HG02852 (cell line): ENCODE results near the gene NAT14.
"Not testable (repeated sequence)": the region's sequence is repeated elsewhere in the genome, so short reads cannot be mapped to it uniquely, and the experiment has no call there.

Experiments
- ATAC-seq: cut with Tn5 transposase; IDR thresholded peaks from one replicate; pipeline ENCODE4 v1.9.1; 2021; ENCODE audit warnings: mild to moderate bottlenecking, moderate library complexity; ENCODE audit not compliant: unreplicated experiment

Gene NAT14, protein sequence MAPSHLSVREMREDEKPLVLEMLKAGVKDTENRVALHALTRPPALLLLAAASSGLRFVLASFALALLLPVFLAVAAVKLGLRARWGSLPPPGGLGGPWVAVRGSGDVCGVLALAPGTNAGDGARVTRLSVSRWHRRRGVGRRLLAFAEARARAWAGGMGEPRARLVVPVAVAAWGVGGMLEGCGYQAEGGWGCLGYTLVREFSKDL

DNA sequence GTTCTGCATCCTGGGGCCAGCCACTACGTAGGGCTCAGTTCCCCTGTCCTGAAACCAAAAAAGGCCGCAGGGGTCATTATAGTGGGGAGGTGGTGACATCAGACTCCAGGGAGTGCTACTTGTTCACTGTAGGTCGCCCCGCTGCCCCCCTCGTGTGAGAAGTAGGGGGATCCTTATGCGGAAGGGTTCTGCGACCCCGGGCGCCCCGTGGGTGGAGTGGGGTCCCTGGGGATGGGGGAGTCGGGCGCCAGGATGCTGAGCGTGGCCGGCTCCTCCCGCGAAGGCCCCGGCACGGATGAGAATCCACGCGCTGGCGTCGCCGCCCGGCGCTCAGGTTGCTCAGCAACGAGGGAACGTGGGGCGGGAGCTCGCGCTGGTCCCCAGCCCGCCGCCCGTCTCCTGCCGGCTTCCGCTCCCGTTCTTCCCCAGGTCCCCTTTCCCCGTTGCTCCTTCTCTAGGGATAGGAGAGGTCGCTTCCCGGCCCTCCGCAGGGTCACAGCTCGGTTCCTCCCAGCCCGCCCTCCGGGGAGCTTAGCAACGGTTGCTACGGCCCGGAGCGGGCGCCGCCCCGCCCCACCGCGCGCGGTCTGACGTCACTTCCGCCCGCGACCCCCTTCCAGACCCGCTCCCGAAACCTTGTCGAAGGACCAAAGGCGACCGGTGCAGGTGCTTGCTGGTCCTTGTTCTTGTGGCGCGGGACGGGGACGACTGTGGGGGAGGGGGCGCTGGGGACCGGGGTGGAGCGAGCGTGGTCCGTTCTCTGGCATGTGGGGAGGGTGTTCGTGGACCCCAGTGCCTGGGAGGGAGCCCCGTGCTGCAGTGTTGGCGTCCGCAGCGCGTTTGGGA is at the start of gene NAT14:
NAT14 (plus strand) TSS at position 596 of the 846 bp plus-strand sequence. CDS start 521 bp downstream, outside the sequence.
- ATAC-seq = no peak

DNA sequence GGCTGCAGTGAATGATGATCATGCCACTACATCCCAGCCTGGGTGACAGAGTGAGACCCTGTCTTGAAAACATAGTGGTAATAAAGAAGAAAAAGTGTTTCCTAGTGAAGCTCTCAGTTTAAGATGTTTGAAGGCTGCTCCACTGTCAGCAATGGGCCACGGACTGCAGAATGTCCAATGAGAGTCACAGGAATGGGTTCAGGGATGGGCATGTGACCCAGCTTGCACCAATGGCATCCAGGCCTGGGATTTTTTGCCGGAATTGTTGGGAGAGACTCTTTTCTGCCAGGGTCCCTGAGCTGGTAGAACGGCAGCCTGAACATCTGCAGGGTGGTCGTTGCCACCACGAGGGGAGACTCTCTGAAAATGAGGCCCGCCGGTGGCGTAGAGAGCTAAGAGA is 48.1 kb upstream of the NAT14 start:
- ATAC-seq = no peak

DNA sequence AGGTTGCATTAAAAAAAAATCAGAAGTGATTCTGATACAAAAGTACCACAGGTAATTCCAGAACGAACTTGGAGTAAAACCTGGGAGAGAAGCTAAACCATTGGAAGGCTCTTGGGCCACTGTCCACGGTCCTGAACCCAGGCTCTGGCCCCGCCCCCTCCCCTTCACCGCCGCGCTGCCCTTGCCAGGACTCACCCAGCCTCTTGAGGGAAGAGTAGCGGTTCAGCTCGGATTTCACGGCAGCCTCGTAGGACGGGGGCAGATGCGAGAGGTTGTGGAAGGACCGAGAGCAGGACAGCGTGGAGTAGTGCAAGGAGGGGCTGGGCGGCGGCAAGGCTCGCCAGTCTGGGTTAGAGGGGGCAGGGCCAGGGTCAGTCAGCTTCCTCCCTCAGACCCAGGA is 47.6 kb upstream of the NAT14 start:
- ATAC-seq = no peak

DNA sequence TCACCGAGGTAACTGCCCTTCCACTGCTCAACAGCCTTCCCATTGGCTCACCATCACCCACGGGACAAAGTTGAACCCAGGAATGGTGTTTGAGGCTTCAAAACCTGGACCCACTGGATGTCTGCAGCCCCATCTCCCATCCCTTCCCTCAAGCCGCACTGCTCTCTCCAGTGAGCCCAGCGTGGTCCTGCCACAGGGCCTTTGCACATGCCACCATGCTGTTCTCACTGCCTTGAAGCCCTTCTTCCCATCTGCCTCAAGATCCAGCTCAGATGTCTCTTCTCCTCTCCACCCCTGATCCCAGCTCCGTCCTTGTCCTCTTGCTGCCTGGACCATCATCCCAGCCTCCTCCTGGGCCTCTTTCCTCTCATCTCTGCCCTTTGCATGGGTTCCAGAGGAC is 45.9 kb upstream of the NAT14 start:
- no peak for ATAC-seq

DNA sequence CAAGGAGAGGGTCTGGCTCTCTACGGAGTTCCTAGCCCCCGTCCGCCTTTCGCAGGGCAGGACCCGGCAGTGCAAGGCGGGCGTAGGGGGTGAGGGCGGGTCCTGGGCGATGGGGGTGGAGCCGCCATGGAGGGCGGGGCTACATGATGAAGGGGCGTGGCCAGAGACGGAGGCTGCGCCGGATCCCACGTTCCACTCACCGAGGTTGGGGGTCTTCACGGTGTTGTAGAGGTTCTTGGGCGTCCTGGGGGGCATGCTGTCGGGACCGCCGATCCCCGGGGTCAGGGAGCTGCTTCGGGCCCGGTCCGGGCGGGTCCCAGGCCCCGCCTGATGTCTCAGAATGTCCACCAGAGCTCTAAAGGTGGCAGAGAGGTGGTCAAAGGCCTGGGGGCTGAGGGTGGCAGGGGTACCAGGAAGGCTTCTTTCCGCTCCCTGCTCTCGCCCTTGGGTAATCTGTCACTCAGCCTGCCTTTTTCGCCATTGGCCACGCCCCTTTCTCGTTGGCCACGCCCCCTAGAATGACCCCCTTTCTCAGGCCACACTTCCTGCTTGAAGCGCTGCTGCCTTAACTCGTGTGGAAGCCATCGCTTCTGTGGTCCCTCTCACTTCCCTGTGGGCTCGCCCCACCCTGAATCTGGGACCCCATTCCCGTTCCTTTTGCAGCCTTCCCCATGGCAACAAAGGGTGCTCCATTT is 44.4 kb upstream of the NAT14 start:
- ATAC-seq = no peak

DNA sequence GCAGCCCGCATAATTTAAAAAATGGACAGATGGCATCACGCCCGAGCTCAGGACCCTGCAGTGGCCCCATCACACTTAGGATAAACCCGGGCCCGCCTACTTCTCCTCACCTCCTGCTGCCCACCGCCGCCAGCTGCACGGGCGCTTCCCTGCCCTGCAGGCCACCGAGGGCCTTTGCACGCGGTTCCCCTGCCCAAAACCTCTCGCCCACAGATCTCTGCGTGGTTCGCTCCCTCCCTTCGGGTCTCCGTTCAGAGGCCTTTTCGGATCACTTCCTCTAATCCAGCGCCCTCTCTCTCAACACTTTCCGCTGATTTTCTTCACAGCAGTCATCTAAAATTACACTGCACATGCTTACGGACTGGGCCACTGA is 43.7 kb upstream of the NAT14 start:
- ATAC-seq = no peak

DNA sequence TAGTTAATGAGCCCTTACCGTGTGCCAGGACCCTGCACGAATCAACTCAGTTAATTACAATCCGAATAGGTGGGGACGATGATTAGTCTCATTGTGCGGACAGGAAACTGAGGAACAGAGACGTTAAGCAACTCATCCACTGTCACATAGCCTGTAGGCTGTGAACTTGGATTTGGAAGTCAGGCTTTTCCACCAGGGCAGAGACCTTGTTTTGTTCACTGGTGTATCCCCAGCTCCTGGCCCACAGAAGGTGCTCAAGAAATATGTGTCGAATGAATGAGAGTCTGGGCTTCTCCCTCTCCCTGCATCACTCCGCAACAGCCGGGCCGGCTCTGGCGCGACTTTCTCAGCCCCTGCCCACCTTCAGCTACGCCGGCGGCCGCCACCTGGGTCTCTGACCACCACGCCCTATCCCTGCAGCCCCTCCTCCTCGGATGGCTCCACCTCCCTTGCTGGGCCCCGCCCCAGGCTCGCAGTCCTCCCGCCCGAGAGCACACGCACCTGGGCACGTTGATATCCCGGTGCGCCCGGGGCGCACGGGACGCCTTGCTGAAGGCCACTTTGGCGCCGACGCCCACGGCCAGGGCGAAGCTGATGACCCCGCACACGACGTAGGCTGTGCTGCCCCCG is 43.2 kb upstream of the NAT14 start:
- ATAC-seq = no peak

DNA sequence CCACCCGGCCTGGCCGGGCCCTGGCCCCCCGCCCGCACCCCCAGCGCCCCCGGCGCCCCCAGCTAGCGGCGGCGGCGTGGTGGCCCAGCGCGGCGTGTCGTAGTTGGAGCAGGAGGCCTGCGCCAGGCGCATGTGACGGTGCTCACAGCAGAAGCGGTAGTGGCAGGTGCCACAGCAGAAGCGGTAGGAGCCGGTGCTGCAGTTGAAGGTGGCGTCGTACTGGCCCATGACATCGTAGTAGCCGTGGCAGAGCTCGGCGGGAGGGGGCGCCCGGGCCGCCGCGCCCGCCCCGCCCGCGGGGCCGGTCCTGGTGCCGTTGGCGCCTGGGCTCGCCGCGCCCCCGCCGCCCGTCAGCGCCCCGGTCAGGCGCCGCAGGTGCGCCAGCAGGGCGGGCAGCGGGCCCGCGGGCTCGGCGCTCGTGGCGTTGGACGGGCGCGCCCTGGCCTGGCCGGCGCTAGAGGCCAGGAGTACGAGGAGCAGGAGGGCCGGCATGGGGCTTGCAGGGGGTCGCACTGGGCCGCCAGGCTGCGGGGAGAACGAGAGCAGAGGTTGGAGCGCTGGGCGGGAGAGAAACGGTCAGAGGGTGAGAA is 42.5 kb upstream of the NAT14 start:
- no peak for ATAC-seq

DNA sequence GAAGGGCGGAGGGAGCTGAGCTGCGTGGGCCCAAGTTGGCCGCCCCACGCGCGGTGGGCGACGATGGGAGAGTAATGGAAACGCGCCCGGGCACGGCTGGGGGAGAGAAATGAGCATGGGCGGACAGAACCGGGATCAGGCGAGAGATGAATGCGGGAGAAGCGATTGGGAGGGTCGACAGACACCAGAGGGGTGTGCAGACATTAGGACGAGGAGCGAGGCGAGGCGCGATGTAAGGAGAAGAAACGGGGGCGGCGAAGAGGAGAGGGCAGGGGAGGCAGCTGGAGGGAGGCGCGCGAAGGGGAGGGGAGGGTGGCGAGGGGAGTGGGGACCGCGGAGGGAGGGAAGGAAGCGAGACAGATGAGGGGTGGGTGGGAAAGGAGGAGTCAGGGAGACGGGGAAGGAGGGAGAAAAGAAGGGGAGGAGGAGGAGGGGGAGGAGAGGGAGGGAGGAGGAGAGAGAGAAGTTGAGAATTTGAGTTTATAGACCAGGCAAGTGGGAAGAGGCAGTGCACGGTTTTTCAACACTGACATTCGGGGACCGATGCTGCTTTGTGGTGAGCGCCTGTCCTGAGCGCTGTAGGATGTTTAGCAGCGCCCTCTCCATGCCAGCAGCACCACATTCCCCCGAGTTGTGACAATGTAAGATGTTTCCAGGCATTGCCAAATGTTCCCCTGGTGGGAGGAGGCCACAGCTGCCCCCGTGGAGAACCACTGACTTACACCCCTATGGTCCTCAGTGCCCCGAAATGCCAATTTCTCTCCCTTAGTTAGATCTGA is 41.8 kb upstream of the NAT14 start, which contains the start of gene SHISA7:
SHISA7 (minus strand) TSS at position 256 of the 779 bp plus-strand sequence. CDS start 437 bp downstream, outside the sequence.
- ATAC-seq = no peak

DNA sequence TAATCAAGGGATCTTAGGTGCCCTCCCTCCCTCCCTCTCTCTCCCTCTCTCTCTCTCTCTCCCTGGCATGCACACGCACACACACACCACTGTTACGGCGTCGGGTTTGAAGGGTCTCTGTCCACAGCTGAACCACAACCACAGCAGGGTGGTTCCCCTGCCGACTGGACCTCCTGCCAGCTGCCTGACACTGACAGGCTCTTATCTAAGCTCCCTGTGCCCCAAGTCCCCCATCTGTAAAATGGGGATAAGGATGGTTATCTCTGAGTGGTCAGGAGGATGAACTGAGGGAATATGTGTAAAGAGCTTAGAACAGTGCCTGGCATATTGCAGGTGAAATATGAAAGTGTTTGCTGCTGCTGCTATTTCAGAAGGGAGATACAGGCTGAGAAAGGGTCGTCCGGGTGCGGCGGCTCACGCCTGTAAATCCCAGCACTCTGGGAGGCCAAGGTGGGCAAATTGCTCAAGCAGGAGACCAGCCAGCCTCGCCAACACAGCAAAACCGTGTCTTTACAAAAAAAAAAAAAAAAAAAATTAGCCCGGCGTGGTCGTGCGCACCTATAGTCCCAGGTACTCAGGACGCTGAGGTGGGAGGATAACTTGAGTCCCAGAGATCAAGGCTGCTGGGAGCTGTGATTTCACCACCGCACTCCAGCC is 41.0 kb upstream of the NAT14 start:
- no peak for ATAC-seq

DNA sequence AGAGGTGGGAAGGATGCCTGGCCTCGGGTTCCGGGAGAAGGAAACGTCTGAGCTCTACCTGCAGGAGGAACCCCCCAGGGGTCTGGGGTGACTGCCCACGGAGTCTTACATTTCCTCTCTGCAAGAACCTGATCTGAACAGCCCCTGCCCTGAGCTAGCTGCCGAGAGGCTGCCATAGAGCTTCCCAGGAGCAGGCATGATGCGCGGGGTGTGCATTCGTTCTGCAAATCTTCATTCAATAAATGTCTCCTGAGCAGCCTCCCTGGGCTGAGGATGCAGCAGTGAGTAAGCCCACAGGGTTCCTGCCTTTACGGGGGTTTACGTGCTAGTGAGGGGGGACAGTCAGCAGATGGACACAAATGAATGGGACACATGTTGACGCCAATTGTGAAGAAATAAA is 40.3 kb upstream of the NAT14 start:
- ATAC-seq = no peak

DNA sequence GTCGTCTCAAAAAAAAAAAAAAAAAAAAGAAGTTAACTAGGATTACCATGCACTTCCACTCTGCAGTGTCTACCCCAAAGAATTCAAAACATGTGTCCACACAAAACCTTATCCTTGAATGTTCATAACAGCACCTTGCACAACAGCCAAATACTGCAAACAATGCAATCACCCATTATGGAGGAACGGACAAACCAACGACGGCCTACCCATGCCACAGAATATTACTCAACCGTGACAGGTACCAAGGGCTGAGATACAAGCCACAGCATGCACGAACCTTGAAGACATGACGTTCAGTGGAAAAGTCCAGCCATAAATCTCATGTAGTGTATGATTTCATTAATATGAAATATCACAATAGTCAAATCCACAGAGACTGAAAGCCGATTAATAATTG is 38.9 kb upstream of the NAT14 start:
- no peak for ATAC-seq

DNA sequence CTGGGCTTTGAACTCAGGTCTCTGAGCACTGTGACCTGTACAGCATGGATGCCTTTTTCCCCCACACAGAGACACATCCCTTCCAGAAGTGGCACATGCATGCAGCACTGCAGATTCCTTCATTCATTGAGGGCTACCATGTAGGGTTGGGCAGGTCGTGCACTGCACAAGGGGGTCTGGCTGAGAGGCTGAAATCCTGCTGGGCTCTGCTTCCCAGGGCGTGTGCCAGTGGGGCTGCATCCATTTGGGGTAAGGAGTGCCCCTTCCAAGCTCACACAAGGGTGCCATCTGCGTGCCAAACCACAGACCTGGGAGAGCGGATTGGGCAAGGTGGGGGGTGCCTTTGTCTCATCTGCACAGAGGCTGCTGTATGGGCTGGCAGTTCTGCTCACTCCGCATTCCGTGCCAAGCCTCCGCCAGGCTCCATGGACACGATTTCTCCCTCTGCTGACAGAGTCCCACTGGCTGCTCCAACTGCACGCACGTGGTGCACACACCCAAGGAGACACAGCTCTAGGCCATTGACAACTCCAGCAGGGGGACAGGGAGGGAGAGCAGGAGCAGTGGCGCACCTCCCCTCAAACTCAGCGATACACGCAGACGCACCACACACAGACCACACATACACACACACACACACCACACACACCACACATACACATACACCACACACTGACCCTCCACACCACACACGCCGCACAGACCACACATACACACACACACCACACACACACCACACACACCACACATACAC is 37.4 kb upstream of the NAT14 start:
- ATAC-seq = no peak

DNA sequence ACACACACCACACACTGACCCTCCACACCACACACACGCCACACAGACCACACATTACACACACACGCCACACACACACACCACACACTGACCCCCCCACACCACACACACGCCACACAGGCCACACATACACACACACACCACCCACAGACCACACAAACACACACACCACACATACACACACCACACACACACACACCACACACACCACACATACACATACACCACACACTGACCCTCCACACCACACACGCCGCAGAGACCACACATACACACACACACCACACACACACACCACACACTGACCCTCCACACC is 36.9 kb upstream of the NAT14 start:
- ATAC-seq = not testable (repeated sequence)

DNA sequence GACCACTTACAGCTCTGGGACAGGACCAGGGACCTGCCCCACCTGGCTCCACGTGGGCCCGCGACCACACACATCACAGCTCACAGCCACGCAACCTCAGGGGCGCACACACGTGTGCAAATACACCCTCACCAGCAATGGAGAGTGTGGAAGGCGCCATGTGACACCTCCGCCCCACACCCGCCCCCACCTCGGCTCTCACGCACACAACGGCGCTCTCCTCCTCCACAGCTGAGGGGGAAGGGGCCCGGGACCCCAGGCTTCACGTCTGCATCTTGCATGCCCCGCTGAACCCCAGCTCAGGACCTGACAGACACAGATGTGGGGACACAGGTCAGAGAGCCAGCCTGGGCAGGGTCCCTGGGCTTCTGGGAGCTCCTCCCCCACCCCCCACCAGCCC is 35.5 kb upstream of the NAT14 start:
- ATAC-seq = no peak

DNA sequence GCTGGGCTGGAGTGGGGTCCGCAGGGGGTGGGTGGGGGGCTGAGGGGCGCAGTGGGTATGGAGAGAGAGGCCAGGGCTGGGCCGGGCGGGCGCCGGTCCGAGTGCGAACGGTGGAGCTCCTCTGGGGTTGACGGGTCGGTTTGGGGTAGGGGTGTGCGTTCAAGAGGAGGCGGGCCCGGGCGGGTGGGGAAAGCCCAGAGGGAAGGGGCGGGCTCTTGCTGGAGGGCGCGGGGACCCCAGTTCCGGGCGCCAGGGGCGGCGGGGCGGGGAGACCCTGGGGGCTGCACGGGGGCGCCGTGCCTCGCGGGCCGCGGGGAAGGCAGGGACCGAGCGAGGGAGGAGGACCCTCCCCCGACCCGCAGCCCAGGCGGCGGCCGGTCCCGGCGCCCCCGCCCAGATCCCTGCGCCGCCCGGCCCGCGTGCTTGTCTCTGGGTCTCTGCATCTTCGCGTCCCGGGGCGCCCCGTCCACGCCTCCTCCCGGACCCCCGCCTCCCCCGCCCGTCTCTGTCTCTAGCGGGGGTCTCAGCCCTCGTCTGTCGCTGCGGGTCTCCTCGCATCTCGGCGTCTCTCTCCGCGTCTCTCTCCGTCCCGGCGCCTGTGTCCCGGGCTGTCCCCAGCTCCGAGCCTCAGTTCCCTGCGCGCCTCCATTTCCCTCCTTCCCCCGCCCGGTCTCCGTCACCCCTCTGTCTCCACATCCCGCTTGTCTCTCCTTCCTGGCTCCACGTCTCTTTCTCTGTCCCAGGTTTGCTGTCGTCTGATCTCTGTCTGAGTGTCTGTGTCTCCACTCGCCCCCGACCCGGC is 33.6 kb upstream of the NAT14 start:
- no peak for ATAC-seq

DNA sequence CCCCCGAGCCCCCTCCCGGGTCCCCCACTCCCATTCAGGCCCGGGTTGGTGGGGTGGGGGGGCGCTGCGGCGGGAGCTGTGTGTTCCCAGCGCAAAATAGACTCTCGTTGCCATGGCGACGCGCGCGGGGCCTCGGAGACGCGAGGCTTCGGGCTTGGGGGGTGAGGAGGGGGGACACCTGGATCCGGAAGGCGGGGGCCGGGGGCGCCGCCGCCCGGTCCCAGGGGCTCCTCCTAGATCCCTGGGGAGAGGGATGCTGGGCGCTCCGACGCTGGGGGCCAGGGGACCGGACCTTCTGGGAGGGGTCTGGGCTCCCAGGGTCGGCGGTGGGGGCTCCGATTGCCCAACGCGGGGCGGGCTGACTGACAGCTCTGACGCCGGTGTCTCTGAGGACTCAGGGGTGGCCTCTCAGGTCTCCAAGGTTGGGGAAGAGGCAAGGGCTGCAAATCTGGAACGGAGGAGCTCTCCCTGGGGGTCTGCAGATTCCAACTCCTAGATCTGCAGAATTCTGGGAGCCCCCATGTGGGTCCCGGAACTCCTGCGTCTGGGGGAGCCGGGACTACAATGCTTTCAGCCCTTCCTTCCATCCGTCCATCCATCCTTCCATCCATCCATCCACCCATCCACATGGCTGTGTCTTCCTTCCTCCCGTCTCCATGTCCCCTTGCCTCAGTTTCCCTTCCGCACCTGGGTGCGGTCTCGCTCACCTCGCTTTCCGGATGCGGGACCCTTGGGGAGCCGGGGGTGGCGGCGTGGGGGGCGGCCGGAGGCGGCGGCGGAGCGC is 32.8 kb upstream of the NAT14 start:
- ATAC-seq = no peak
